ENCODE results near the gene WDR48. TPM values are rescaled to one million over a fixed set of nuclear protein-coding genes. Genes with fewer than 3 reads are reported as not detected.
A peak's percentile ranks its signal among the peaks of the same experiment; 100 is the strongest.

The WDR48 gene
- total RNA-seq, 1 donor from 2014 or later, result 38.5 TPM

- Histone ChIP-seq H3K36me3 (ENCODE audit: insufficient read depth, low read length) (peaks cover 26% of the 10 kb centered on the region), H2AFZ (ENCODE audit: low read depth, low read length) (no peak overlapping the region), H3K4me2 (ENCODE audit: low read length) (no peak overlapping the region), H3K9me3 (ENCODE audit: insufficient read depth, low read depth, low read length) (no peaks in the 10 kb centered on the region), H3K27me3 (ENCODE audit: insufficient read depth, low read length) (no peaks in the 10 kb centered on the region), H3K79me2 (ENCODE audit: insufficient read depth, low read length) (no peaks in the 10 kb centered on the region), H3K4me3 (ENCODE audit: insufficient read depth, low read depth, low read length) (no peak overlapping the region), H3K4me1 (ENCODE audit: insufficient read depth, low read length) (no peaks in the 10 kb centered on the region), H3K27ac (ENCODE audit: low read depth, low read length) (no peak overlapping the region), H3K9ac (ENCODE audit: low read length) (no peak overlapping the region), H4K20me1 (ENCODE audit: insufficient read depth, low read length) (no peaks in the 10 kb centered on the region)
- Mint-ChIP-seq H3K27ac (ENCODE audit: unreplicated experiment) (no peak overlapping the region), H3K27me3 (ENCODE audit: low read depth, unreplicated experiment) (no peaks in the 10 kb centered on the region), H3K9me3 (ENCODE audit: unreplicated experiment) (no peaks in the 10 kb centered on the region), H3K36me3 (ENCODE audit: low read depth, unreplicated experiment) (peaks cover 20% of the 10 kb centered on the region), H3K4me1 (ENCODE audit: low read depth, unreplicated experiment) (peaks cover 9% of the 10 kb centered on the region), H3K4me3 (ENCODE audit: unreplicated experiment) (no peak overlapping the region)
- TF ChIP-seq EZH2 (IDR thresholded peaks at IDR 0.05; ENCODE audit: insufficient read depth, low read length) (no peak), CTCF (IDR thresholded peaks at IDR 0.05; ENCODE audit: insufficient read depth, low read depth, low read length) (no peak)
- FAIRE-seq (no peak), DNase-seq (ENCODE audit: low read depth) (no peak)
Measured at GRCh38 chr3:39086144-39086543, 34.3 kb downstream of the WDR48 start.

- no peak overlapping the region for H3K4me2 ChIP-seq (ENCODE audit: low read length)
Measured at GRCh38 chr3:39088456-39088855, 36.6 kb downstream of the WDR48 start.

More at GRCh38 chr3:39088456-39088855, 36.6 kb downstream of the WDR48 start:
- Histone ChIP-seq H2AFZ (ENCODE audit: low read depth, low read length) (no peak overlapping the region), H3K4me1 (ENCODE audit: insufficient read depth, low read length) (no peaks in the 10 kb centered on the region), H4K20me1 (ENCODE audit: insufficient read depth, low read length) (no peaks in the 10 kb centered on the region), H3K27me3 (ENCODE audit: insufficient read depth, low read length) (no peaks in the 10 kb centered on the region), H3K9me3 (ENCODE audit: insufficient read depth, low read depth, low read length) (no peaks in the 10 kb centered on the region), H3K79me2 (ENCODE audit: insufficient read depth, low read length) (no peaks in the 10 kb centered on the region), H3K4me3 (ENCODE audit: insufficient read depth, low read depth, low read length) (no peak overlapping the region), H3K36me3 (ENCODE audit: insufficient read depth, low read length) (peaks cover 36% of the 10 kb centered on the region), H3K27ac (ENCODE audit: low read depth, low read length) (no peak overlapping the region), H3K9ac (ENCODE audit: low read length) (no peak overlapping the region)
- Mint-ChIP-seq H3K36me3 (ENCODE audit: low read depth, unreplicated experiment) (peaks cover 14% of the 10 kb centered on the region), H3K4me1 (ENCODE audit: low read depth, unreplicated experiment) (peaks cover 9% of the 10 kb centered on the region), H3K4me3 (ENCODE audit: unreplicated experiment) (no peak overlapping the region), H3K9me3 (ENCODE audit: unreplicated experiment) (no peaks in the 10 kb centered on the region), H3K27me3 (ENCODE audit: low read depth, unreplicated experiment) (no peaks in the 10 kb centered on the region), H3K27ac (ENCODE audit: unreplicated experiment) (peak overlapping the region; percentile 47)
- no peak for TF ChIP-seq CTCF (IDR thresholded peaks at IDR 0.05; ENCODE audit: insufficient read depth, low read depth, low read length)
- no peak for TF ChIP-seq EZH2 (IDR thresholded peaks at IDR 0.05; ENCODE audit: insufficient read depth, low read length)
- FAIRE-seq, result no peak
- DNase-seq (ENCODE audit: low read depth), result no peak

Measured in astrocyte (in vitro differentiated cells and primary cell).